Suppressor macrophage (primary cell): ENCODE results near the gene DGKH.
"Not testable (repeated sequence)": the region's sequence is repeated elsewhere in the genome, so short reads cannot be mapped to it uniquely, and the experiment has no call there.

Experiments used
- DNase-seq, 4 experiments: peaks; one replicate each; pipeline ENCODE4 v3.0.0-alpha.2; 2020 to 2022

DGKH gene

GRCh38 chr13:42116225-42116624 lies 67.8 kb downstream of the DGKH start:
- DNase-seq = no peak

GRCh38 chr13:42119041-42119440 lies 70.6 kb downstream of the DGKH start:
- DNase-seq = no peak

- no peak for DNase-seq
Observed at GRCh38 chr13:42119875-42120274, 71.4 kb downstream of the DGKH start.

- no peak for DNase-seq
Observed at GRCh38 chr13:42123600-42123999, 75.2 kb downstream of the DGKH start.

GRCh38 chr13:42125046-42125445 lies 76.6 kb downstream of the DGKH start:
- DNase-seq = no peak

GRCh38 chr13:42127047-42127446 lies 78.6 kb downstream of the DGKH start:
- no peak for DNase-seq

GRCh38 chr13:42129033-42129432 lies 80.6 kb downstream of the DGKH start:
- no peak for DNase-seq

GRCh38 chr13:42136518-42136917 lies 88.1 kb downstream of the DGKH start:
- DNase-seq = no peak

GRCh38 chr13:42137856-42138537 lies 89.5 kb downstream of the DGKH start:
- DNase-seq = no peak

GRCh38 chr13:42140494-42140893 lies 92.0 kb downstream of the DGKH start:
- DNase-seq = no peak

- not testable (repeated sequence) for DNase-seq
Observed at GRCh38 chr13:42141052-42141451, 92.6 kb downstream of the DGKH start.

GRCh38 chr13:42146359-42146758 lies 97.9 kb downstream of the DGKH start:
- no peak for DNase-seq

GRCh38 chr13:42148538-42148937 lies 100.1 kb downstream of the DGKH start:
- DNase-seq = peak in 3 of 4 experiments; percentile 15 to 24 (median 22)

GRCh38 chr13:42149136-42149535 lies 100.7 kb downstream of the DGKH start:
- peak in 2 of 4 experiments; percentile 17 to 34 for DNase-seq

- DNase-seq = no peak
Observed at GRCh38 chr13:42151781-42152180, 103.3 kb downstream of the DGKH start.

GRCh38 chr13:42152495-42152894 lies 104.0 kb downstream of the DGKH start:
- DNase-seq = no peak

GRCh38 chr13:42153199-42154113 lies 105.0 kb downstream of the DGKH start:
- DNase-seq = peak; percentile 60 to 83 (median 66)

GRCh38 chr13:42155251-42155650 lies 106.8 kb downstream of the DGKH start:
- DNase-seq = no peak

GRCh38 chr13:42163338-42163737 lies 114.9 kb downstream of the DGKH start:
- DNase-seq = not testable (repeated sequence)

- not testable (repeated sequence) for DNase-seq
Observed at GRCh38 chr13:42163910-42164309, 115.5 kb downstream of the DGKH start.

- DNase-seq = no peak
Observed at GRCh38 chr13:42164557-42165125, 116.2 kb downstream of the DGKH start.

- peak; percentile 28 to 59 (median 56) for DNase-seq
Observed at GRCh38 chr13:42168496-42168895, 120.0 kb downstream of the DGKH start.

- no peak for DNase-seq
Observed at GRCh38 chr13:42170029-42170428, 121.6 kb downstream of the DGKH start.
